Osteoblast (primary cell): ENCODE data around the gene SLC9A3. TPM values are rescaled to one million over a fixed set of nuclear protein-coding genes. Genes with fewer than 3 reads are reported as not detected.

Experiments used
- DNase-seq: peaks from one replicate; pipeline ENCODE4 v3.0.0; 2011; ENCODE audit warnings: low spot score, mixed read lengths; ENCODE audit not compliant: insufficient read length; ENCODE audit errors: missing footprints
- H2AFZ ChIP-seq: 2 replicates; pipeline ENCODE4 v1.6.0; 2011; ENCODE audit warnings: mild to moderate bottlenecking, low read length
- H3K27ac ChIP-seq: 2 replicates; pipeline ENCODE4 v1.5.1; 2011; ENCODE audit warnings: mild to moderate bottlenecking, low read depth, low read length, moderate library complexity
- H3K27me3 ChIP-seq: 2 replicates; pipeline ENCODE4 v1.6.0; 2012; ENCODE audit warnings: mild to moderate bottlenecking, control low read depth, inconsistent platforms, low read length, moderate library complexity; ENCODE audit not compliant: insufficient read depth
- H3K36me3 ChIP-seq: 2 replicates; pipeline ENCODE4 v1.5.1; 2011; ENCODE audit warnings: mild to moderate bottlenecking, low read length, control low read depth, moderate library complexity; ENCODE audit not compliant: insufficient read depth
- H3K4me1 ChIP-seq: 2 replicates; pipeline ENCODE4 v1.5.1; 2011; ENCODE audit warnings: mild to moderate bottlenecking, low read length, control low read depth, moderate library complexity; ENCODE audit not compliant: insufficient read depth
- H3K4me2 ChIP-seq: 2 replicates; pipeline ENCODE4 v1.6.0; 2011; ENCODE audit warnings: mild to moderate bottlenecking, low read length; ENCODE audit not compliant: insufficient read depth
- H3K4me3 ChIP-seq: fragments of 200-600 bp; sonication (generic); 3 replicates; pipeline ENCODE4 v1.5.1; 2012; ENCODE audit warnings: mild to moderate bottlenecking, low read length, inconsistent platforms; ENCODE audit not compliant: insufficient read depth
- H3K79me2 ChIP-seq: 2 replicates; pipeline ENCODE4 v1.6.0; 2012; ENCODE audit warnings: mild to moderate bottlenecking, low read length, control low read depth, inconsistent platforms; ENCODE audit not compliant: insufficient read depth
- H3K9me3 ChIP-seq: 2 replicates; pipeline ENCODE4 v1.5.1; 2011; ENCODE audit warnings: low read depth, low read length, control low read depth
- H4K20me1 ChIP-seq: 2 replicates; pipeline ENCODE4 v1.6.0; 2012; ENCODE audit warnings: mild to moderate bottlenecking, low read length, control low read depth; ENCODE audit not compliant: insufficient read depth
- CTCF ChIP-seq: IDR thresholded peaks from 2 replicates; pipeline ENCODE4 v1.5.1; 2011; ENCODE audit warnings: mild to moderate bottlenecking, low read depth, low read length, moderate library complexity; ENCODE audit errors: extremely low read depth
- total RNA-seq: library from RNA; depleted of rRNA; stranded (reverse); fragments of >200 nt; gene quantifications from 2 replicates; pipeline ENCODE4 v1.2.3, GENCODE V29; 2012

Gene SLC9A3
- total RNA-seq, 1 donor: 1.4 TPM

- peak; percentile 51 for DNase-seq
- Histone ChIP-seq H3K4me3 (no peak overlapping the region), H3K36me3 (no peaks in the 10 kb centered on the region), H3K4me2 (no peak overlapping the region), H3K4me1 (no peaks in the 10 kb centered on the region), H3K27me3 (peaks cover 21% of the 10 kb centered on the region), H3K79me2 (no peaks in the 10 kb centered on the region), H3K27ac (no peak overlapping the region), H3K9me3 (no peaks in the 10 kb centered on the region), H4K20me1 (no peaks in the 10 kb centered on the region), H2AFZ (no peak overlapping the region)
- TF ChIP-seq CTCF: no peak
These were observed 32.7 kb upstream of the SLC9A3 start for GRCh38 chr5:556909-557441.

- Histone ChIP-seq H3K9me3 (no peaks in the 10 kb centered on the region), H3K4me3 (no peak overlapping the region), H3K27ac (no peak overlapping the region), H3K36me3 (no peaks in the 10 kb centered on the region), H4K20me1 (no peaks in the 10 kb centered on the region), H3K4me2 (no peak overlapping the region), H2AFZ (no peak overlapping the region), H3K27me3 (peaks cover 16% of the 10 kb centered on the region), H3K4me1 (no peaks in the 10 kb centered on the region), H3K79me2 (no peaks in the 10 kb centered on the region)
- no peak for TF ChIP-seq CTCF
- peak; percentile 71 for DNase-seq
These were observed 30.9 kb upstream of the SLC9A3 start for GRCh38 chr5:555058-555623.

GRCh38 chr5:554284-554988 lies 30.2 kb upstream of the SLC9A3 start:
- Histone ChIP-seq H3K9me3 (no peaks in the 10 kb centered on the region), H3K79me2 (no peaks in the 10 kb centered on the region), H3K27me3 (peaks cover 20% of the 10 kb centered on the region), H4K20me1 (no peaks in the 10 kb centered on the region), H3K4me3 (no peak overlapping the region), H3K27ac (no peak overlapping the region), H3K4me1 (no peaks in the 10 kb centered on the region), H3K36me3 (no peaks in the 10 kb centered on the region), H3K4me2 (no peak overlapping the region), H2AFZ (no peak overlapping the region)
- peak; percentile 51 for DNase-seq
- no peak for TF ChIP-seq CTCF

- Histone ChIP-seq H4K20me1 (no peaks in the 10 kb centered on the region), H3K9me3 (no peaks in the 10 kb centered on the region), H3K27me3 (peaks cover 15% of the 10 kb centered on the region), H3K79me2 (no peaks in the 10 kb centered on the region), H2AFZ (no peak overlapping the region), H3K4me2 (no peak overlapping the region), H3K27ac (no peak overlapping the region), H3K4me1 (no peaks in the 10 kb centered on the region), H3K36me3 (no peaks in the 10 kb centered on the region), H3K4me3 (no peak overlapping the region)
- TF ChIP-seq CTCF: no peak
- peak; percentile 43 for DNase-seq
These were observed 29.6 kb upstream of the SLC9A3 start for GRCh38 chr5:553874-554273.
